ENCODE measurements around the gene DMKN.

The DMKN gene

DNA sequence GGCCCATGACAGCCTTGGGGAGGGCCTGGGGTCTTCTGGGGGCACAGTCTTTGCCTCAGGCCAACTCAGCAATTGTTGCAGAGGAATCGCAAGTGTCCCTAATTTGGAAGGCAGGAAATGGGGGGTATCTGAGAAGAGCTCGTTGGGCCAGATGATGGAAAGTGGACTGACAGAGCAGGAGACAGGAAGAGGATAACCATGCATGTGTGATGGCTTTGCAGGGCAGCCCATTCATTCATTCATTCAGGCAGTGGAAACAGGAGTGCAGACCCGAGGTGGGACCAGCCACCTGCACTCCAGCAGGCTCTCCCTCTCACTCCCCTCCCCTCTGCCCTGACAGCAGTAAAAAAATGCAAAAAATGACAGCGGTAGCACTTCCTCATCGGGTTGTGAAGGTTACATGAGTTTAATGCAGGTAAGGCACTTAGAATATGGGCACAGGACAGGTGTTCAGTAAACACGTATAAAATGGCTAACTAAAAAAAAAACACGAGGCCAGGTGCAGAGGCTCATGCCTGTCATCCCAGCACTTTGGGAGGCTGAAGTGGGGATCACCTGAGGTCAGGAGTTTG lies 27.0 kb upstream of the DMKN start:
- TF ChIP-seq, protein P1, sequence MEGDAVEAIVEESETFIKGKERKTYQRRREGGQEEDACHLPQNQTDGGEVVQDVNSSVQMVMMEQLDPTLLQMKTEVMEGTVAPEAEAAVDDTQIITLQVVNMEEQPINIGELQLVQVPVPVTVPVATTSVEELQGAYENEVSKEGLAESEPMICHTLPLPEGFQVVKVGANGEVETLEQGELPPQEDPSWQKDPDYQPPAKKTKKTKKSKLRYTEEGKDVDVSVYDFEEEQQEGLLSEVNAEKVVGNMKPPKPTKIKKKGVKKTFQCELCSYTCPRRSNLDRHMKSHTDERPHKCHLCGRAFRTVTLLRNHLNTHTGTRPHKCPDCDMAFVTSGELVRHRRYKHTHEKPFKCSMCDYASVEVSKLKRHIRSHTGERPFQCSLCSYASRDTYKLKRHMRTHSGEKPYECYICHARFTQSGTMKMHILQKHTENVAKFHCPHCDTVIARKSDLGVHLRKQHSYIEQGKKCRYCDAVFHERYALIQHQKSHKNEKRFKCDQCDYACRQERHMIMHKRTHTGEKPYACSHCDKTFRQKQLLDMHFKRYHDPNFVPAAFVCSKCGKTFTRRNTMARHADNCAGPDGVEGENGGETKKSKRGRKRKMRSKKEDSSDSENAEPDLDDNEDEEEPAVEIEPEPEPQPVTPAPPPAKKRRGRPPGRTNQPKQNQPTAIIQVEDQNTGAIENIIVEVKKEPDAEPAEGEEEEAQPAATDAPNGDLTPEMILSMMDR (conservative IDR thresholded peaks at IDR 0.05) = no peak
- no peak for TF ChIP-seq ZFX (IDR thresholded peaks at IDR 0.05)
- H3K27ac ChIP-seq = no peak overlapping the region

- TF ChIP-seq, protein P1 (conservative IDR thresholded peaks at IDR 0.05) = no peak
- no peak for TF ChIP-seq ZFX (IDR thresholded peaks at IDR 0.05)
Observed at GRCh38 chr19:35539850-35540249, 26.4 kb upstream of the DMKN start.

GRCh38 chr19:35539314-35539713 lies 25.9 kb upstream of the DMKN start:
- H3K27ac ChIP-seq = no peak overlapping the region
- TF ChIP-seq, protein P1 (conservative IDR thresholded peaks at IDR 0.05) = no peak
- TF ChIP-seq ZFX (IDR thresholded peaks at IDR 0.05) = no peak

More at GRCh38 chr19:35539850-35540249, 26.4 kb upstream of the DMKN start:
- H3K27ac ChIP-seq = no peak overlapping the region

DNA sequence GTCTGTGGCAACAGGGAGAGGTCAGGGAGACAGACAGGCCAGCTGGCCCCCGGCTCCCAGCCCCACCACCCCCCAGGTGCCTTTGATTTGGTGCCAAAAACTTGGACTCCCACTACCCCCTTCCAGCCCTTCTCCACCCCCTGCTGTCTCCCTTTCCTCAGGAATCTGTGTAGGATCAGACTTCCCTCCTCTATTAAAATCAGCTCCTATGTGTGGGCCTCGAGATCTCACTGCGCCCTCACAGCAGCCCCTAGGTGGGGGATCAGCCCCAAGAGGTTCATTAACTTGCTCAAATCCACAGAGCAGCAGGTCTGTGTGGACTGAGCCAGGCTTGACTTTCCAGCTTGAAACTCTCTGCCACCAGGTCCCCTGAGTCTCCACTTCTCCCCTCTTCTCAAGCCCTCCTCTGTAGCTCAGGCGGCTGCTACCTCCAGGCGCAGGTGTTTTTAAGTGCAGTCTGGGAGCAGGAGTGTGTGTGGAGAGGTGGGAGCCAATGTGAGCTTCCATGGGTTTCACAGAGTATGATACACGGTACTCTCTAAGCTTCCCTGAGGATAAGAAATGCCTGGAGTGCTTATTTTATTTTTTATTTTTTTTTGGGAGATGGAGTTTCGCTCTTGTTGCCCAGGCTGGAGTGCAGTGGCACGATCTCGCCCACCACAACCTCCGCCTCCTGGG lies 21.5 kb upstream of the DMKN start:
- TF ChIP-seq, protein P1 (conservative IDR thresholded peaks at IDR 0.05) = no peak
- TF ChIP-seq ZFX (IDR thresholded peaks at IDR 0.05) = no peak

DNA sequence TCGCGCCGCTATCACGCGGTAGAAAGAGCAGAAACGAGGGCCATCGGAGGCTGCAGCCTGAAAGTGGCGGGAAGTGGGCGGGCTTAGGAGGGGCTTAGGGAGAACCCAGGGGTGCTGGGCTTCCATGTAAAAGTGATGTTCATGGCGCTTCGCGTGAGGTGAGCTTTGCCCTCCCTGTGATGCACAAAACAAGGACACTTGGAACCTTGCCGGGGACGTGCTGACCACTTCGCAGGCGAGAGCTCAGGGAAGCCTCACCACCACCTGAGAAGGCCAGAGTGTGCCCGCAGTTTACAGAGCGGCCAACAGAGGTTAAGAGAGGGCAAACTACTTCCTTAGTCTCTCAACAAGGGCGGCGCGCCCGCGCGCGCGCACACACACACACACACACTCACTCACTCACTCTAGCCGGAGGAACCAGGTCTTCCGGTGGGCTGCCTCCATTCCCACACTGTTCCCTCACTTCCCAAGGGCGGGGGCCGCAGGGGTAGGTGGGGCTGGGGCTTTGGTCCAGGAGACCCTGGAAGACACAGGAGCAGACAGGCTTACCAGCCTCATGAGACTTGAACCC lies 20.5 kb upstream of the DMKN start:
- TF ChIP-seq, protein P1 (conservative IDR thresholded peaks at IDR 0.05) = no peak
- TF ChIP-seq ZFX (IDR thresholded peaks at IDR 0.05) = no peak
- H3K27ac ChIP-seq = peak overlapping the region; percentile 49

More for the DNA sequence above, 21.5 kb upstream of the DMKN start:
- no peak overlapping the region for H3K27ac ChIP-seq

DNA sequence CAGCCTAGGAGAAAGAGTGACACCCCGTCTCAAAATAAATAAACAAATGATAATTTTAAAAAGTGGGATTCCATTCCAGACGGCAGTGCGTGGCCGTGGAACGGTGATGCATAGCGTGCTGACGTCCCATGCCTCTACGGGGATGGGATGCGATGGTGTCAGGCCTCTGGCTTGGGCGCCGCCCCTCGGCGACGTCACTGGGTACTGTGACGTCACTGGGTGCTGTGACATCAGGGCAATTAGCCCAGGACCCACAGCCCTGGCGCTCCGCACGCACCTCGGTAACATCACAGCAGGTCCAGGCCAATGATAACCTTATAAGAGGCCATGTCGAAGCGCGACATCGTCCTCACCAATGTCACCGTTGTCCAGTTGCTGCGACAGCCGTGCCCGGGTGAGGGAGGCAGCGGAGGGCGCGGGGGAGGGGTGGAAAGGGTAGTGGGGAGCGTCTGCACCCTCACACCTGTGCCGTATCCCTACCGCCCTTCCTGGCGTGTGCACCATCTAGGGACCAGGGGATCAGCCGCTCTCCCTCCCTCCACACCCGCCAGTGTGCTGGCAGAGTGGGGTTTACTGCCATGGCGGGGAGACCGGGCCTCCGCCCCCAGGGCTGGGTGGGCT lies 19.9 kb upstream of the DMKN start, which contains the start of gene GAPDHS:
Gene GAPDHS, plus strand, starts transcription at position 256 of the 621 bp plus-strand sequence. Its CDS starts 72 bp downstream, at position 328.
- H3K27ac ChIP-seq = peak within 1 kb of the TSS; percentile 49
- TF ChIP-seq ZFX (IDR thresholded peaks at IDR 0.05) = no peak
- TF ChIP-seq, protein P1 (conservative IDR thresholded peaks at IDR 0.05) = no peak

DNA sequence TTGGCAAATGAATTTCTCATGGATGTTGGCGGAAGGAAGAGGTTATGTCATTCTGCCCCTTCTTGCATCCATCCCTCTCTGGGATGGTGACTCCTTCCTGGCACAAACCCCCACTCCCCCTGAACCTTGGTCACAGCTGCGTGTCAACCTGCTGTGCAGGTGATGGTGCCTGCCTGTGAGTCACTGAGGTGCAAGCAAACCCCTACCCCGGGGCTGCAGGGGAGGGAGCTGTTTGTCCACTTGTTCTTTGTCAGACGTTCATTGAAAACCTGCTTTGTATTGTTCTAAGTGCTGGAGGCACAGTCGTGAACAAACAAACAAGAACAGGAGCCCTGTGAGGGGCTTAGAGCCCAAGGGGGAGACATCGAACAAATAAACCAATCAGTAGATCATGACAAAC lies 17.8 kb upstream of the DMKN start:
- H3K27ac ChIP-seq = no peak overlapping the region
- no peak for TF ChIP-seq ZFX (IDR thresholded peaks at IDR 0.05)
- TF ChIP-seq, protein P1 (conservative IDR thresholded peaks at IDR 0.05) = no peak
